ENCODE data around the gene LMAN1L. TPM values are rescaled to one million over a fixed set of nuclear protein-coding genes. Genes with fewer than 3 reads are reported as not detected.

The LMAN1L gene
- polyA plus RNA-seq, 1 donor (not counting 4 experiments of a cell fraction or from before 2014, with no cell fraction given) = not detected

GRCh38 chr15:74775894-74776293 lies 36.7 kb upstream of the LMAN1L start:
- no peak overlapping the region for H2AFZ ChIP-seq (ENCODE audit: control insufficient read depth, low read length)
- H3K27me3 ChIP-seq (ENCODE audit: control insufficient read depth, extremely low read depth, insufficient read depth, low read length) = peaks cover under 1% of the 10 kb centered on the region
- no peaks in the 10 kb centered on the region for H3K9me1 ChIP-seq (ENCODE audit: control insufficient read depth, extremely low read depth, insufficient read depth, low read length)
- no peaks in the 10 kb centered on the region for H3K9me3 ChIP-seq (ENCODE audit: control insufficient read depth, low read depth, low read length)
- TF ChIP-seq, protein P1, sequence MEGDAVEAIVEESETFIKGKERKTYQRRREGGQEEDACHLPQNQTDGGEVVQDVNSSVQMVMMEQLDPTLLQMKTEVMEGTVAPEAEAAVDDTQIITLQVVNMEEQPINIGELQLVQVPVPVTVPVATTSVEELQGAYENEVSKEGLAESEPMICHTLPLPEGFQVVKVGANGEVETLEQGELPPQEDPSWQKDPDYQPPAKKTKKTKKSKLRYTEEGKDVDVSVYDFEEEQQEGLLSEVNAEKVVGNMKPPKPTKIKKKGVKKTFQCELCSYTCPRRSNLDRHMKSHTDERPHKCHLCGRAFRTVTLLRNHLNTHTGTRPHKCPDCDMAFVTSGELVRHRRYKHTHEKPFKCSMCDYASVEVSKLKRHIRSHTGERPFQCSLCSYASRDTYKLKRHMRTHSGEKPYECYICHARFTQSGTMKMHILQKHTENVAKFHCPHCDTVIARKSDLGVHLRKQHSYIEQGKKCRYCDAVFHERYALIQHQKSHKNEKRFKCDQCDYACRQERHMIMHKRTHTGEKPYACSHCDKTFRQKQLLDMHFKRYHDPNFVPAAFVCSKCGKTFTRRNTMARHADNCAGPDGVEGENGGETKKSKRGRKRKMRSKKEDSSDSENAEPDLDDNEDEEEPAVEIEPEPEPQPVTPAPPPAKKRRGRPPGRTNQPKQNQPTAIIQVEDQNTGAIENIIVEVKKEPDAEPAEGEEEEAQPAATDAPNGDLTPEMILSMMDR (optimal IDR thresholded peaks at IDR 0.05 in 1 of 3, IDR thresholded peaks at IDR 0.05 in 1 of 3, conservative IDR thresholded peaks at IDR 0.05 in 1 of 3; ENCODE audit: extremely low read depth in 1 of 3, insufficient read depth in 2 of 3, low read length in 3 of 3) = no peak
- TF ChIP-seq EZH2 (IDR thresholded peaks at IDR 0.05; ENCODE audit: low read length) = no peak
- H3K9ac ChIP-seq (ENCODE audit: control insufficient read depth, extremely low read depth, insufficient read depth, low read length) = no peak overlapping the region
- H3K4me3 ChIP-seq (ENCODE audit: control insufficient read depth in 2 of 3, extremely low read depth in 1 of 3, insufficient read depth in 2 of 3, low read depth in 1 of 3, low read length in 3 of 3) = no peak overlapping the region
- FAIRE-seq (no peak), DNase-seq (ENCODE audit: low read depth, low spot score) (no peak)
- no peaks in the 10 kb centered on the region for H3K79me2 ChIP-seq (ENCODE audit: control insufficient read depth, insufficient read depth, low read length)
- no peaks in the 10 kb centered on the region for H4K20me1 ChIP-seq (ENCODE audit: control insufficient read depth, extremely low read depth, insufficient read depth, low read length)
- peaks cover 10% of the 10 kb centered on the region for H3K4me1 ChIP-seq (ENCODE audit: control insufficient read depth, extremely low read depth, insufficient read depth, low read length)
- no peak overlapping the region for H3K27ac ChIP-seq (ENCODE audit: control insufficient read depth, insufficient read depth, low read length)
- H3K36me3 ChIP-seq (ENCODE audit: control insufficient read depth in 2 of 2, extremely low read depth in 1 of 2, insufficient read depth in 2 of 2, low read length in 2 of 2) = no peaks in the 10 kb centered on the region
- H3K4me2 ChIP-seq (ENCODE audit: control insufficient read depth, extremely low read depth, insufficient read depth, low read depth, low read length) = no peak overlapping the region
- dilution Hi-C loops (cut with MboI; ENCODE audit: extremely low pct_ligation_motif_present, low sequenced_read_pairs) = loop anchor here (10.0 kb wide), 1 partner anchor 131 kb away; no protein-coding TSS in a partner anchor

- peaks cover 15% of the 10 kb centered on the region for H3K4me1 ChIP-seq (ENCODE audit: control insufficient read depth, extremely low read depth, insufficient read depth, low read length)
- TF ChIP-seq, protein P1 (optimal IDR thresholded peaks at IDR 0.05 in 1 of 3, IDR thresholded peaks at IDR 0.05 in 1 of 3, conservative IDR thresholded peaks at IDR 0.05 in 1 of 3; ENCODE audit: extremely low read depth in 1 of 3, insufficient read depth in 2 of 3, low read length in 3 of 3) = no peak
- TF ChIP-seq EZH2 (IDR thresholded peaks at IDR 0.05; ENCODE audit: low read length) = no peak
- no peaks in the 10 kb centered on the region for H3K9me1 ChIP-seq (ENCODE audit: control insufficient read depth, extremely low read depth, insufficient read depth, low read length)
- no peak overlapping the region for H3K4me3 ChIP-seq (ENCODE audit: control insufficient read depth in 2 of 3, extremely low read depth in 1 of 3, insufficient read depth in 2 of 3, low read depth in 1 of 3, low read length in 3 of 3)
- H3K27ac ChIP-seq (ENCODE audit: control insufficient read depth, insufficient read depth, low read length) = no peak overlapping the region
- no peaks in the 10 kb centered on the region for H3K27me3 ChIP-seq (ENCODE audit: control insufficient read depth, extremely low read depth, insufficient read depth, low read length)
- dilution Hi-C loops (cut with MboI; ENCODE audit: extremely low pct_ligation_motif_present, low sequenced_read_pairs) = loop anchor here (10.0 kb wide), 1 partner anchor 132 kb away; no protein-coding TSS in a partner anchor
- FAIRE-seq (no peak), DNase-seq (ENCODE audit: low read depth, low spot score) (no peak)
- no peaks in the 10 kb centered on the region for H3K36me3 ChIP-seq (ENCODE audit: control insufficient read depth in 2 of 2, extremely low read depth in 1 of 2, insufficient read depth in 2 of 2, low read length in 2 of 2)
- no peak overlapping the region for H3K4me2 ChIP-seq (ENCODE audit: control insufficient read depth, extremely low read depth, insufficient read depth, low read depth, low read length)
- H2AFZ ChIP-seq (ENCODE audit: control insufficient read depth, low read length) = no peak overlapping the region
- H3K79me2 ChIP-seq (ENCODE audit: control insufficient read depth, insufficient read depth, low read length) = no peaks in the 10 kb centered on the region
- H4K20me1 ChIP-seq (ENCODE audit: control insufficient read depth, extremely low read depth, insufficient read depth, low read length) = no peaks in the 10 kb centered on the region
- H3K9ac ChIP-seq (ENCODE audit: control insufficient read depth, extremely low read depth, insufficient read depth, low read length) = no peak overlapping the region
- no peaks in the 10 kb centered on the region for H3K9me3 ChIP-seq (ENCODE audit: control insufficient read depth, low read depth, low read length)
These were observed 35.5 kb upstream of the LMAN1L start for GRCh38 chr15:74776821-74777768.
